Activated T-helper 2 cell treated with anti-CD3 and anti-CD28 coated beads, Interferon-gamma antibody, Interleukin-2, Interleukin-4, amounts not matched to agents 10 μg/mL and 5 μg/mL and 100 μg/mL, durations not matched to agents 14 hours and 24 hours and 36 hours (primary cell): ENCODE data around the gene POLR2F. TPM values are rescaled to one million over a fixed set of nuclear protein-coding genes. Genes with fewer than 3 reads are reported as not detected.
"Not testable (repeated sequence)": the region's sequence is repeated elsewhere in the genome, so short reads cannot be mapped to it uniquely, and the experiment has no call there.

Experiments
- DNase-seq: peaks from one replicate; pipeline ENCODE4 v3.0.0; 2021; ENCODE audit warnings: low spot score
- H3K27ac Mint-ChIP-seq: one replicate; pipeline ENCODE4 v1.8.0; 2021; ENCODE audit warnings: mixed read lengths
- H3K27me3 Mint-ChIP-seq: one replicate; pipeline ENCODE4 v1.8.0; 2021; ENCODE audit warnings: low read depth, mixed read lengths
- H3K36me3 Mint-ChIP-seq: one replicate; pipeline ENCODE4 v1.8.0; 2021; ENCODE audit warnings: low read depth, mixed read lengths
- H3K4me1 Mint-ChIP-seq: one replicate; pipeline ENCODE4 v1.8.0; 2021; ENCODE audit warnings: low read depth, mixed read lengths
- H3K4me3 Mint-ChIP-seq: one replicate; pipeline ENCODE4 v1.8.0; 2021; ENCODE audit warnings: low read depth, mild to moderate bottlenecking, moderate library complexity, mixed read lengths
- H3K9me3 Mint-ChIP-seq: one replicate; pipeline ENCODE4 v1.8.0; 2021; ENCODE audit warnings: mixed read lengths
- intact Hi-C: fragments of 100-400 bp; cut with micrococcal nuclease; formaldehyde crosslinking; loops from one replicate; pipeline ENCODE4 v1.15.1; 2023
- total RNA-seq: library from RNA; stranded (reverse); gene quantifications from 2 replicates; pipeline ENCODE4 v1.2.3, GENCODE V29; 2022

POLR2F gene
- total RNA-seq, 1 donor from 2014 or later, result 92.6 TPM

GRCh38 chr22:37947142-37947795 is 6.2 kb upstream of the POLR2F start:
- DNase-seq, H3K4me3 Mint-ChIP-seq, H3K4me1 Mint-ChIP-seq, H3K36me3 Mint-ChIP-seq, H3K27ac Mint-ChIP-seq, intact Hi-C loops, H3K9me3 Mint-ChIP-seq, H3K27me3 Mint-ChIP-seq: not testable (repeated sequence)

DNA sequence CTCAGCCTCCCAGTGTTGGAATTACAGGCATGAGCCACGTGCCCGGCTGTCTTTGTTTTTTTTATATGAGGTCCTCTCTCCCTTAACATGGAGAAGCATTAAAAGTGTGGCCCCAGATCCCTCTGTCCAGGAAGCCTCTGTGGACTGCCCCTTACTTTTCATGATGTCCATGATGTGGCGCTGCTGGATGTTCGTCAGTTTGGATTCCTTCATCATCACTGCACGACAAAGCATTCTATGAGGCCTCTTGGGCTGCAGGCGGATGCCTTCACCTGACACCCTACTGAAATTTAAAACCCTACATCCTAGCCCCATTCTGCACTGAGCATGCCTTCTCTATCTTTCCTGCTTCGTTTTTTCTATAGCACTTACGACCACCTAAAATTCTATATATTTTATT is 2.2 kb upstream of the POLR2F start:
- Mint-ChIP-seq H3K4me1 (peaks cover 18% of the 10 kb centered on the region), H3K27me3 (peaks cover 13% of the 10 kb centered on the region), H3K36me3 (peaks cover 3% of the 10 kb centered on the region), H3K9me3 (no peaks in the 10 kb centered on the region), H3K4me3 (no peak overlapping the region), H3K27ac (no peak overlapping the region)
- intact Hi-C loops, result no loop called here
- DNase-seq, result no peak

- DNase-seq, H3K27ac Mint-ChIP-seq, H3K9me3 Mint-ChIP-seq, intact Hi-C loops: not testable (repeated sequence)
- Mint-ChIP-seq H3K36me3 (peaks cover 15% of the 10 kb centered on the region), H3K4me3 (peak overlapping the region; percentile 98), H3K4me1 (peaks cover 20% of the 10 kb centered on the region), H3K27me3 (peaks cover 13% of the 10 kb centered on the region)
Measured at GRCh38 chr22:37952629-37953028, 870 bp upstream of the POLR2F start.

GRCh38 chr22:37953062-37953436 is 450 bp upstream of the POLR2F start:
- Mint-ChIP-seq H3K4me3 (peak overlapping the region; percentile 98), H3K9me3 (no peaks in the 10 kb centered on the region), H3K27me3 (peaks cover 13% of the 10 kb centered on the region), H3K27ac (no peak overlapping the region), H3K4me1 (peaks cover 20% of the 10 kb centered on the region), H3K36me3 (peaks cover 19% of the 10 kb centered on the region)
- no peak for DNase-seq
- intact Hi-C loops, result no loop called here

GRCh38 chr22:37954686-37955085 is 1.2 kb downstream of the POLR2F start:
- Mint-ChIP-seq H3K27me3 (peaks cover 13% of the 10 kb centered on the region), H3K4me1 (peaks cover 20% of the 10 kb centered on the region), H3K36me3 (peaks cover 33% of the 10 kb centered on the region), H3K9me3 (no peaks in the 10 kb centered on the region), H3K27ac (no peak overlapping the region), H3K4me3 (peak overlapping the region; percentile 98)
- intact Hi-C loops, result no loop called here
- DNase-seq, result no peak

DNA sequence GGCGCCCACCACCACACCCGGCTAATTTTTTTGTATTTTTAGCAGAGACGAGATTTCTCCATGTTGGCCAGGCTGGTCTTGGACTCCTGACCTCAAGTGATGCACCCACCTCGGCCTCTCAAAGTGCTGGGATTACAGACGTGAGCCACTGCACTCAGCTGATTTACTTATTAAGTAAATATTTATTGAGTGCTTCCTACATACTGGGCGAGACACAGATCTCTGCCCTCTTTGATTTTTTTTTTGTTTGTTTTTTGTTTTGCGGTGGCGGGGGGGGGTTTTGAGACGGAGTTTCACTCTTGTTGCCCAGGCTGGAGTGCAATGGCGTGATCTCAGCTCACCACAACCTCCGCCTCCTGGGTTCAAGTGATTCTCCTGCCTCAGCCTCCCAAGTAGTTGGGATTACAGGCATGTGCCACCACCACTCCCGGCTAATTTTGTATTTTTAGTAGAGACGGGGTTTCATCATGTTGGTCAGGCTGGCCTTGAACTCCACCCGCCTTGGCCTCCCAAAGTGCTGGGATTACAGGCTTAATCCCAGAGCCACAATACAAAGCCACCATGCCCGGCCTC is 2.4 kb downstream of the POLR2F start:
- Mint-ChIP-seq H3K36me3 (peaks cover 42% of the 10 kb centered on the region), H3K27me3 (peaks cover 13% of the 10 kb centered on the region), H3K4me1 (peaks cover 20% of the 10 kb centered on the region)
- DNase-seq, H3K4me3 Mint-ChIP-seq, H3K27ac Mint-ChIP-seq, intact Hi-C loops, H3K9me3 Mint-ChIP-seq: not testable (repeated sequence)

DNA sequence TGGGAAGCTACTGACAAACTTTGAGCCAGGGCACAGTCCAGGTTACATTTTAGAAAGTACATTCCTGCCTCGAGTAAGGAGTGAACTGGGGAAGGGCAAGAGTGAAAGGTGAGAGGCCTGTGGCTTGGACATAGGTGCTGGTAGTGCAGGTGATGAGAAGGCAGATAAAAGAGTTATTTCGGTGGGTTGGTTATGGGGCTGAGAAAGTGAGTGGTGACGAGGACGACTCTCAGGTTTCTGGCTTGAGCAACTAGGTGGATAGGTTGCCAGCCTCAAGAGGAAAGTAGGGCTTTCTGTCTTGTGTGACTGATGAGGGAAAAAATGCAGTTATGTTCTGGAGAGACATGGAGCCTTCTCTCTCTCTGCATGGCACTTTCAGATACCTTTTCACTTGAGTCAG is 3.7 kb downstream of the POLR2F start:
- Mint-ChIP-seq H3K4me1 (peaks cover 18% of the 10 kb centered on the region), H3K36me3 (peaks cover 54% of the 10 kb centered on the region), H3K27me3 (peaks cover 6% of the 10 kb centered on the region), H3K9me3 (no peaks in the 10 kb centered on the region), H3K4me3 (no peak overlapping the region), H3K27ac (no peak overlapping the region)
- intact Hi-C loops, result no loop called here
- no peak for DNase-seq

DNA sequence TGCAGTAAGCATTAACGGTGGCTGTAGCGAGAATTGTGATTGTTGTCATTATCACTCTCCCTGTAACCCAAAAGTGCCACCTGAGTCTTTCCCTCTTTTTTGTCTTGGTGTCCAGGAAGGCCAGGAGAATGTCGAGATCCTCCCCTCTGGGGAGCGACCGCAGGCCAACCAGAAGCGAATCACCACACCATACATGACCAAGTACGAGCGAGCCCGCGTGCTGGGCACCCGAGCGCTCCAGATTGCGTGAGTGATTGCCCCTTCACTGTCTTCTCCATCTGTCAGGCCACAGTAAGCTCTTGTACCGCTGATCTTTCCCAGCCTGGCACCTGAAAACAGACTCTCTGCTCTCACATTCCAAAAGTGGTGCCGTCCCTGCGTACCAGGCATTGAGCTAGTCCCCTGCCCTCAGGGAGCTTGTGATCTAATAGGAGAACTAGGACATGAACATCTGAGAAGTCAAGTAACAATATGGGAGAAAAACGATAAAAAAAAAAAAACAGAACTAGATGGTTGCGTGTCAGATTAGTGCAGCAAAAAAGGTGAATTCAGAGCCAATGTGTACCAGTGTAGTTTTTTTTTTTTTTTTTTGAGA is 5.8 kb downstream of the POLR2F start:
- DNase-seq, result no peak
- no peaks in the 10 kb centered on the region for H3K9me3 Mint-ChIP-seq
- no peak overlapping the region for H3K4me3 Mint-ChIP-seq
- intact Hi-C loops, result no loop called here
- no peaks in the 10 kb centered on the region for H3K27me3 Mint-ChIP-seq
- H3K36me3 Mint-ChIP-seq, result peaks cover 60% of the 10 kb centered on the region
- H3K27ac Mint-ChIP-seq, result no peak overlapping the region
- H3K4me1 Mint-ChIP-seq, result peaks cover 9% of the 10 kb centered on the region

- Mint-ChIP-seq H3K4me3 (no peak overlapping the region), H3K27ac (no peak overlapping the region), H3K9me3 (no peaks in the 10 kb centered on the region), H3K4me1 (peaks cover 2% of the 10 kb centered on the region), H3K27me3 (no peaks in the 10 kb centered on the region), H3K36me3 (peaks cover 61% of the 10 kb centered on the region)
- intact Hi-C loops, result no loop called here
- no peak for DNase-seq
Measured at GRCh38 chr22:37961062-37961461, 7.6 kb downstream of the POLR2F start.

- DNase-seq, result no peak
- Mint-ChIP-seq H3K4me3 (no peak overlapping the region), H3K36me3 (peaks cover 40% of the 10 kb centered on the region), H3K27ac (no peak overlapping the region), H3K4me1 (no peaks in the 10 kb centered on the region), H3K27me3 (no peaks in the 10 kb centered on the region), H3K9me3 (no peaks in the 10 kb centered on the region)
- intact Hi-C loops, result no loop called here
Measured at GRCh38 chr22:37965940-37966664, 12.6 kb downstream of the POLR2F start.

- Mint-ChIP-seq H3K27ac (no peak overlapping the region), H3K4me1 (no peaks in the 10 kb centered on the region), H3K36me3 (peaks cover 31% of the 10 kb centered on the region), H3K9me3 (no peaks in the 10 kb centered on the region), H3K4me3 (no peak overlapping the region), H3K27me3 (no peaks in the 10 kb centered on the region)
- intact Hi-C loops, result no loop called here
- DNase-seq, result no peak
Measured at GRCh38 chr22:37967147-37967546, 13.6 kb downstream of the POLR2F start.

- intact Hi-C loops, result no loop called here
- no peaks in the 10 kb centered on the region for H3K4me1 Mint-ChIP-seq
- peaks cover 28% of the 10 kb centered on the region for H3K36me3 Mint-ChIP-seq
- no peaks in the 10 kb centered on the region for H3K27me3 Mint-ChIP-seq
- no peak overlapping the region for H3K27ac Mint-ChIP-seq
- H3K4me3 Mint-ChIP-seq, result no peak overlapping the region
- H3K9me3 Mint-ChIP-seq, result no peaks in the 10 kb centered on the region
- no peak for DNase-seq
Measured at GRCh38 chr22:37967637-37968451, 14.3 kb downstream of the POLR2F start.
